Measurements from ENCODE around the gene PLXDC1. TPM values are rescaled to one million over a fixed set of nuclear protein-coding genes. Genes with fewer than 3 reads are reported as not detected.

PLXDC1 gene
- total RNA-seq, 2 donors from 2014 or later, result 4.6 to 9.3 TPM

- Histone ChIP-seq H3K4me3 (no peak overlapping the region), H3K27me3 (no peaks in the 10 kb centered on the region), H3K27ac (peak overlapping the region; percentile 20 to 23), H3K4me1 (peaks cover 0 to 42% of the 10 kb centered on the region in 2 donors), H3K9me3 (no peaks in the 10 kb centered on the region), H3K36me3 (no peaks in the 10 kb centered on the region)
- DNase-seq (ENCODE audit: low spot score), result no peak
- no peak for TF ChIP-seq CTCF (IDR thresholded peaks at IDR 0.05)
These were observed 70.9 kb downstream of the PLXDC1 start for GRCh38 chr17:39080421-39081078.

GRCh38 chr17:39079836-39080235, 71.6 kb downstream of the PLXDC1 start:
- Histone ChIP-seq H3K27ac (no peak overlapping the region), H3K27me3 (no peaks in the 10 kb centered on the region), H3K9me3 (no peaks in the 10 kb centered on the region), H3K4me1 (peaks cover 0 to 42% of the 10 kb centered on the region in 2 donors), H3K36me3 (no peaks in the 10 kb centered on the region), H3K4me3 (no peak overlapping the region)
- no peak for TF ChIP-seq CTCF (IDR thresholded peaks at IDR 0.05)
- no peak for DNase-seq (ENCODE audit: low spot score)

GRCh38 chr17:39077866-39078265, 73.6 kb downstream of the PLXDC1 start:
- Histone ChIP-seq H3K27me3 (no peaks in the 10 kb centered on the region), H3K9me3 (no peaks in the 10 kb centered on the region), H3K36me3 (no peaks in the 10 kb centered on the region), H3K4me1 (peaks cover 0 to 30% of the 10 kb centered on the region in 2 donors), H3K4me3 (no peak overlapping the region), H3K27ac (no peak overlapping the region)
- no peak for DNase-seq (ENCODE audit: low spot score)
- no peak for TF ChIP-seq CTCF (IDR thresholded peaks at IDR 0.05)

GRCh38 chr17:39077252-39077651, 74.2 kb downstream of the PLXDC1 start:
- no peak for DNase-seq (ENCODE audit: low spot score)
- no peak overlapping the region for H3K27ac ChIP-seq
- TF ChIP-seq CTCF (IDR thresholded peaks at IDR 0.05), result no peak
- no peaks in the 10 kb centered on the region for H3K9me3 ChIP-seq
- no peak overlapping the region for H3K4me3 ChIP-seq
- H3K4me1 ChIP-seq, result peaks cover 0 to 25% of the 10 kb centered on the region in 2 donors
- H3K27me3 ChIP-seq, result no peaks in the 10 kb centered on the region
- H3K36me3 ChIP-seq, result no peaks in the 10 kb centered on the region

- H3K9me3 ChIP-seq, result no peaks in the 10 kb centered on the region
- no peaks in the 10 kb centered on the region for H3K36me3 ChIP-seq
- no peak overlapping the region for H3K27ac ChIP-seq
- no peak overlapping the region for H3K4me3 ChIP-seq
- H3K27me3 ChIP-seq, result no peaks in the 10 kb centered on the region
- no peak for TF ChIP-seq CTCF (IDR thresholded peaks at IDR 0.05)
- no peak for DNase-seq (ENCODE audit: low spot score)
- peaks cover 0 to under 1% of the 10 kb centered on the region in 2 donors for H3K4me1 ChIP-seq
These were observed 76.8 kb downstream of the PLXDC1 start for GRCh38 chr17:39074676-39075075.

GRCh38 chr17:39073916-39074315, 77.5 kb downstream of the PLXDC1 start:
- Histone ChIP-seq H3K36me3 (no peaks in the 10 kb centered on the region), H3K4me1 (no peaks in the 10 kb centered on the region), H3K27me3 (no peaks in the 10 kb centered on the region), H3K27ac (no peak overlapping the region), H3K4me3 (no peak overlapping the region), H3K9me3 (no peaks in the 10 kb centered on the region)
- TF ChIP-seq CTCF (IDR thresholded peaks at IDR 0.05), result no peak
- no peak for DNase-seq (ENCODE audit: low spot score)
